Ureter (tissue), 1 donor: Measurements from ENCODE around the gene PLCH2. TPM values are rescaled to one million over a fixed set of nuclear protein-coding genes. Genes with fewer than 3 reads are reported as not detected.

Experiments used
- DNase-seq: peaks from one replicate; pipeline ENCODE4 v3.0.0-alpha.2; 2020; ENCODE audit warnings: low spot score
- total RNA-seq: library from RNA; stranded (reverse); gene quantifications from one replicate; pipeline ENCODE4 v1.2.4, GENCODE V29; 2023
- donor health status: DM: yes; HTN: yes; CAD: no.

Gene PLCH2
- total RNA-seq, 1 donor from 2014 or later, result 90.0 TPM

- DNase-seq, result no peak
Measured at GRCh38 chr1:2501041-2501819, 25.1 kb downstream of the PLCH2 start.

DNA sequence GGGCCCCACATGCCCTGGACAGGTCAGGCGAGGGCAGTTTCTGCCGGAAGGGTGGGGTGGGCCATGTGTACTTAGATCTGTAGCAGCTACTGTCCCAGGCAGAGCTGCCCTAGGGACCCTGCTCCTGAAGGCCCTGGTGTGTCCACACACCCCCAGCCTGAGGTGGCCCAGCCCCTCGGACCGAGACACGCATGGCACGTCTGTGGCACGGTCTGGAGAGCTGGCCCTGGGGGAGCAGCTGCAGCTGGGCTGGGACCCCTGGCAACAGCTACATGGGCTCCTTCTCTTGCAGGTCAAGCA, 25.7 kb downstream of the PLCH2 start:
- no peak for DNase-seq

DNA sequence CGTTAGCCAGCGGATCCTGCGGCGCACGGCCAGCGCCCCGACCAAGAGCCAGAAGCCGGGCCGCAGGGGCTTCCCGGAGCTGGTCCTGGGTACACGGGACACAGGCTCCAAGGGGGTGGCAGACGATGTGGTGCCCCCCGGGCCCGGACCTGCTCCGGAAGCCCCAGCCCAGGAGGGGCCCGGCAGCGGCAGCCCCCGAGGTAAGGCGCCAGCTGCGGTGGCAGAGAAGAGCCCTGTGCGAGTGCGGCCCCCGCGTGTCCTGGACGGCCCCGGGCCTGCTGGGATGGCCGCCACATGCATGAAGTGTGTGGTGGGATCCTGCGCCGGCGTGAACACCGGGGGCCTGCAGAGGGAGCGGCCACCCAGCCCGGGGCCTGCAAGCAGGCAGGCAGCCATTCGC, 26.1 kb downstream of the PLCH2 start:
- DNase-seq, result no peak

DNA sequence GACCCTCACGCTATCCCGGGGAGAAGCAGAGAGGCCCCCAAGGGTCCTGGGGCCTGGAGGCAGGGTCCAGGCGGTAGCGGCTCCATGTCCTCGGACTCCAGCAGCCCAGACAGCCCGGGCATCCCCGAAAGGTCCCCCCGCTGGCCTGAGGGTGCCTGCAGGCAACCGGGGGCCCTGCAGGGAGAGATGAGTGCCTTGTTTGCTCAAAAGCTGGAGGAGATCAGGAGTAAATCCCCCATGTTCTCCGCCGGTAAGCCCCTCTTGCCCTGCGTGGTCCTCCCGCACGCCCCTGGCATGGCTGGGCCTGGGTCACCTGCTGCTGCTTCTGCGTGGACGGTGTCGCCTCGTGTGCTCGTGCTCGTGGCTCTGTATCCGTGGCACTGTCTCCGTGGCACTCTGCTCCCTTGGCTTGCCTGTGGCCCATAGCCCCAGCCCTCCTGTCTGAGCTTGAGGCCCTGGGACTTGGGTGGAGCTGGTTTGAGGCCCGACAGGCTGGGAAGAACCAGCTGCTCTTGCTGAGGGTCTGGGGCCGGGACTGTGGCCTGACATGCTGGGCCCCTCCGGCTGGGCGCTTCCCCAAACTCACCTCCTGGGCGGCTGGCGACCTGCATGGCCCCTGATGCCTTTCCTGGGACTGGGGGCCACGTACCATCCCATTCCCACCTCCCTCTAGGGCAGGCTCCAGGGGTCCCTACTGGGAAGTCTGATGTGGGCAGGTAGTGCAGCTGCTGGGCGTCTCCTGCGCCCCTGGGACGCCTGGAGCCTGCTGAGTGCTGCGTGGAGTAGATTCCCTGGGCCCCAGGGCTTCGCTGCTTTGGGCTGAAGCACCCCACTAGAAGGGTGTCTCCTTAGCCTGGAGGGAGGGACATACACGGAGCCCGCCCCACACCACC, 26.8 kb downstream of the PLCH2 start:
- DNase-seq, result no peak

- no peak for DNase-seq
Measured at GRCh38 chr1:2503554-2504224, 27.6 kb downstream of the PLCH2 start.

GRCh38 chr1:2504225-2504948, 28.3 kb downstream of the PLCH2 start:
- DNase-seq, result no peak

- DNase-seq, result no peak
Measured at GRCh38 chr1:2504949-2505272, 28.8 kb downstream of the PLCH2 start.

DNA sequence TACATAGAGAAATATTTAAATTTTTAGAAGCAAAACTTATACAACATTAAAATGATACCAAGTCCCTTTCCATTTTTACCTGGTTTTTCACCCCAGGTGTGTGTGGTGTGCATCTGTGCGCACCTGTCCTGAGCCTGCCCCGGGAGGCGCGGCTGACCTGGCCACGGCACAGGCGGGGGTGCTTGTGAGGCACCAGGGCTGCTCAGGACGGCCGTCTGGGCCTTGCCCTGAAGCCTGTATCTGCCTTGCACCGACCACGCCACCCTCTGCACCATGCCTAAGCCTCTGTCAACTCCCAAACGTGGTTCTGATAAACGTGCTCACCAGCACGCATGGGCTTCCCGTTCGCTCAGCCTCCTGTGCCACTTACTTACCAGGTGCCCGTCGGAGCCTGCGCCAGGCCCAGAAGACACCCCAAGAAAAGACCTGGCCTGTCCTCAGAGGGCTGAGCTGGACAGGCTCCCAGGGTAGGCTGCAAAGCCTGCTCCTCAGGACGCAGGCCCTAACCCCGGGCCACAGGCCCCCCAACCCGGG, 29.4 kb downstream of the PLCH2 start:
- DNase-seq, result no peak

- no peak for DNase-seq
Measured at GRCh38 chr1:2506007-2506860, 30.1 kb downstream of the PLCH2 start.

- DNase-seq, result no peak
Measured at GRCh38 chr1:2506901-2507565, 30.9 kb downstream of the PLCH2 start.

DNA sequence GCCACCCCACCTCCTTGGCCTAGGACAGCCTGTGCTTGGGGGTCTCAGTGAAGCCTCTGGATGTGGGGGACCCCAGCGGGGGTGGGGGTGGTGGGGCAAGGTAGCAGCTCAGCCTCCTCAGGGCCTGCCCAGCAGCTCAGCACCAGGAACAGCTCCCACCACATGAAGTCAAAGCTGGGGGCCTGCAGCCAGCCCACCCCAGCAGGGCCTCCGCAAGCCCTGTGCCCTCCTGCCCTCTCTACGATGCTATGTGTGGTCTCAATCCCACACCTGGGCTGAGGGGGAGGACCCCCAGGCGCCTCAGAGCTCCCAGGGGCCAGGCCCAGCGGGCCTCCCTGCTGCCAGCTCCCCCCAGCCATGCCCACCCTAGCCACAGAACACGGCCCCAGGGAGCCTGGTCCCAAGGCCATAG, 31.7 kb downstream of the PLCH2 start:
- no peak for DNase-seq

- no peak for DNase-seq
Measured at GRCh38 chr1:2508180-2508579, 32.1 kb downstream of the PLCH2 start.

GRCh38 chr1:2508751-2509150, 32.7 kb downstream of the PLCH2 start:
- no peak for DNase-seq

DNA sequence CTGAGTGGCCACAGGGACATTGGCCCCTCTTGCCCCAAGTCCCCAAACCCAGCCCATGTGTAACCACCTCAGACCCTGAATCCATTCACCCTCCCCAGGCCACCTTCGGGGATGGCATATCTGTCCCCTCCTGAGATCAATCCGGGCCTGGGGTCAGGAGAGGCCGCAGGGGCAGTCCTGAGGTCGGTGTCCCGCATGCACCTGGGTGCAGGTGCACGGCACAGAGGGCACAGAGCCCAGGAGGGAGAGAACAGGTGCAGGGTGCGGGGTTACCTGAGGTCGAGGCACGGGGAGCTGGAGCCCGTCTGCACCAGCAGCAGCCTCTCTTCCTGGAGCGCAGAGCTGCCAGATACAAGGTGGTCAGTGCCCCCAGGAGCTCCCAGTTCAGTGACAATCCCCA, 33.5 kb downstream of the PLCH2 start:
- DNase-seq, result no peak

DNA sequence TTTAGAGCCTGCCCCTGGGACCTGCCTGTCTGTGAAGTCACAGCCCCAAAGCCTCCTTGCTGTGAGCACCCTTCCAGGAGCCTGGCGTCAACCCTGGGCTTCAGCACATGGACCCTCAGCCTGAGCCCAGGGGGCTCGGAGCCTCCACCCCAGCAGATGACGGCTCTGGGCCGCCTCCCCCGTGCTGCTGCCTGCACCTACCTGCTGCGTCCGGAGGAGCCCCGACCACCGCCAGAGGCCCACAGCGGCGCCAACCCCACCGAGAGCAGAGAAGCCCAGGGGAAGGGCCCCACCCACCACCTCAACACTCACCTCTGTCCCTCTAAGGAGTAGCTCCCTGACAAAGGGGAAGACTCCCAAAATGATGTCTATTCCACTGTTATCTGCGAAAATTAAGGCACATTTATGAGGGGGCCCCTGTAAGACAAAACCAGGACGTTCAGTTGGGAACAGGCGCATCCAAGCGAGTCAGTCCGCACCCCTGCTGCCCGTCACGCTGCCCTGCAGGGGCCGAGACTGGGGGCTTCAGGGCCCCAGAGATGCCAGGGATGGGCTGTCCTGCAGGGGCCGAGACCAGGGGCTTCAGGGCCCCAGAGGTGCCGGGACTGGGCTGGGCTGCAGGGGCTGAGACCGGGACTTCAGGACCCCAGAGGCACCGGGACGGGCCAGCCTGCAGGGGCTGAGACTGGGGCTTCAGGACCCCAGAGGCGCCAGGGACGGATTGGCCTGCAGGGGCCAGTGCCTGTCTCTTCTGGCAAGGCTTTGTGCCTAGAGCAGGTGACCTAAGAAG, 34.5 kb downstream of the PLCH2 start:
- DNase-seq, result no peak

GRCh38 chr1:2512862-2513421, 36.9 kb downstream of the PLCH2 start:
- no peak for DNase-seq

- no peak for DNase-seq
Measured at GRCh38 chr1:2513939-2514652, 38.0 kb downstream of the PLCH2 start.
